NCI-H2029 (cell line): ENCODE measurements around the gene CEP164.

Experiments
- DNase-seq: peaks from one replicate; lab custom pipeline; 2025; lab: John Stamatoyannopoulos, UW

The CEP164 gene

GRCh38 chr11:117421041-117421440 is 93.4 kb downstream of the CEP164 start:
- DNase-seq = no peak

- no peak for DNase-seq
Measured at GRCh38 chr11:117421476-117421875, 93.8 kb downstream of the CEP164 start.

GRCh38 chr11:117423046-117423575 is 95.5 kb downstream of the CEP164 start:
- DNase-seq = no peak

- no peak for DNase-seq
Measured at GRCh38 chr11:117424781-117425180, 97.1 kb downstream of the CEP164 start.

- DNase-seq = no peak
Measured at GRCh38 chr11:117425679-117426296, 98.1 kb downstream of the CEP164 start.

- DNase-seq = peak; percentile 58
Measured at GRCh38 chr11:117426297-117426685, 98.6 kb downstream of the CEP164 start.

GRCh38 chr11:117426941-117427340 is 99.3 kb downstream of the CEP164 start:
- DNase-seq = no peak

GRCh38 chr11:117427356-117427874 is 99.8 kb downstream of the CEP164 start:
- DNase-seq = no peak

GRCh38 chr11:117428186-117428855 is 100.7 kb downstream of the CEP164 start:
- DNase-seq = no peak

GRCh38 chr11:117428856-117429229 is 101.2 kb downstream of the CEP164 start:
- DNase-seq = no peak

- DNase-seq = no peak
Measured at GRCh38 chr11:117430293-117430955, 102.8 kb downstream of the CEP164 start.

GRCh38 chr11:117431436-117431835 is 103.8 kb downstream of the CEP164 start:
- DNase-seq = no peak

- DNase-seq = no peak
Measured at GRCh38 chr11:117433717-117434116, 106.1 kb downstream of the CEP164 start.

- DNase-seq = no peak
Measured at GRCh38 chr11:117434481-117434880, 106.8 kb downstream of the CEP164 start.

GRCh38 chr11:117435326-117435725 is 107.7 kb downstream of the CEP164 start:
- DNase-seq = no peak

- no peak for DNase-seq
Measured at GRCh38 chr11:117437041-117437790, 109.6 kb downstream of the CEP164 start.

- DNase-seq = no peak
Measured at GRCh38 chr11:117437791-117438130, 110.1 kb downstream of the CEP164 start.

- DNase-seq = no peak
Measured at GRCh38 chr11:117438371-117439000, 110.8 kb downstream of the CEP164 start.

- no peak for DNase-seq
Measured at GRCh38 chr11:117439256-117439655, 111.6 kb downstream of the CEP164 start.

GRCh38 chr11:117440258-117440657 is 112.6 kb downstream of the CEP164 start:
- no peak for DNase-seq

GRCh38 chr11:117441146-117441975 is 113.7 kb downstream of the CEP164 start:
- no peak for DNase-seq
